ENCODE data around the gene SVEP1.

The SVEP1 gene

DNA sequence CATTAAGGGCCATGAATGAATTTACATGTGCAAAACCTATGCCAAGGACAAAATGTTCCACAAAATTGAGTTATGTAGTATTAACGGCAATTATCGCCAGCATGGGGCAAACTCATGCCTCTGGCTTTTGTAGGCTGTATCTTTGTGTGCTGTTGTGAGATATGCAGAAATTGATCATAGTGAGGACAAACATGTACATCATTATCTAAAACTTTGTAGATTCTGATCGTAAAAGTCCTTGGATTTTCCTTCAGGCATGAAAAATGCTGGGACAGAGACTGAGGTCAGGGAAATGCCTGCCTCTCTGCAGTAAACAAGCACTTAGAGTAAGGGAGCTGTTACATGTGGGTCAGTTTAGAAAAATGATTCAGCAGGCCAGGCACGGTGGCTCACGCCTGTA, 236.0 kb downstream of the SVEP1 start:
- no peaks in the 10 kb centered on the region for H3K9me3 ChIP-seq (ENCODE audit: insufficient read depth, low read length)
- H3K4me3 ChIP-seq (ENCODE audit: insufficient read depth, low read length, poor library complexity, severe bottlenecking): no peak overlapping the region
- H3K4me2 ChIP-seq (ENCODE audit: low read depth, low read length, poor library complexity, severe bottlenecking): no peak overlapping the region
- H2AFZ ChIP-seq (ENCODE audit: low read depth, low read length, severe bottlenecking): no peak overlapping the region
- no peaks in the 10 kb centered on the region for H3K27me3 ChIP-seq (ENCODE audit: low read length)
- H3K9ac ChIP-seq (ENCODE audit: low read length): no peak overlapping the region
- no peaks in the 10 kb centered on the region for H3K36me3 ChIP-seq (ENCODE audit: low read length)
- no peak overlapping the region for H3K27ac ChIP-seq (ENCODE audit: low read depth, low read length)
- no peaks in the 10 kb centered on the region for H3K79me2 ChIP-seq (ENCODE audit: insufficient read depth, low read length)
- H4K20me1 ChIP-seq (ENCODE audit: low read depth, low read length): no peaks in the 10 kb centered on the region
- no peak for TF ChIP-seq EZH2phosphoT487 (conservative IDR thresholded peaks at IDR 0.05; ENCODE audit: low read length)
- TF ChIP-seq, protein P1, sequence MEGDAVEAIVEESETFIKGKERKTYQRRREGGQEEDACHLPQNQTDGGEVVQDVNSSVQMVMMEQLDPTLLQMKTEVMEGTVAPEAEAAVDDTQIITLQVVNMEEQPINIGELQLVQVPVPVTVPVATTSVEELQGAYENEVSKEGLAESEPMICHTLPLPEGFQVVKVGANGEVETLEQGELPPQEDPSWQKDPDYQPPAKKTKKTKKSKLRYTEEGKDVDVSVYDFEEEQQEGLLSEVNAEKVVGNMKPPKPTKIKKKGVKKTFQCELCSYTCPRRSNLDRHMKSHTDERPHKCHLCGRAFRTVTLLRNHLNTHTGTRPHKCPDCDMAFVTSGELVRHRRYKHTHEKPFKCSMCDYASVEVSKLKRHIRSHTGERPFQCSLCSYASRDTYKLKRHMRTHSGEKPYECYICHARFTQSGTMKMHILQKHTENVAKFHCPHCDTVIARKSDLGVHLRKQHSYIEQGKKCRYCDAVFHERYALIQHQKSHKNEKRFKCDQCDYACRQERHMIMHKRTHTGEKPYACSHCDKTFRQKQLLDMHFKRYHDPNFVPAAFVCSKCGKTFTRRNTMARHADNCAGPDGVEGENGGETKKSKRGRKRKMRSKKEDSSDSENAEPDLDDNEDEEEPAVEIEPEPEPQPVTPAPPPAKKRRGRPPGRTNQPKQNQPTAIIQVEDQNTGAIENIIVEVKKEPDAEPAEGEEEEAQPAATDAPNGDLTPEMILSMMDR (IDR thresholded peaks at IDR 0.05; ENCODE audit: insufficient read depth, low read length, poor library complexity, severe bottlenecking): no peak
- no peaks in the 10 kb centered on the region for H3F3A ChIP-seq (ENCODE audit: insufficient read depth)
- no peaks in the 10 kb centered on the region for H3K9me2 ChIP-seq (replicated peaks; ENCODE audit: insufficient read depth, low read length)

DNA sequence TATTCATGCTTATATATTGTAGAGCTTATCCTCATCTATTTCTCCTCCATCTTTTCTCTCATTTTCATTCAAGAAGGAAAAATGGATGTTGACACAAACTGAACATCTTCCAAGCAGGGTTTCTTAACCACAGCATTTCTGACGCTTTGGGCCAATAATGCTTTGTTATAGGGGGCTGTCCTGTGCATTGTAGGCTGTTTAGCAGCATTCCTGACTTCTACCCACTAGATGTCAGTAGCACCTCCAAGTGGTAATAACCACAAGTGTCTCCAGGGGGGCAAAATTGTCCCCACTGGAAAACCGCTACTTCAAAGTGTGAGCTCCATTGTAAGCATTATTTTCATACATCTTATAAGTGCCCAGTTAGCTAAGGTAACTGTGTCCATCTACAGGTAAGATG, 239.2 kb downstream of the SVEP1 start:
- Histone ChIP-seq H3K9ac (ENCODE audit: low read length) (no peak overlapping the region), H3K27ac (ENCODE audit: low read depth, low read length) (no peak overlapping the region), H3K9me2 (replicated peaks; ENCODE audit: insufficient read depth, low read length) (no peaks in the 10 kb centered on the region), H4K20me1 (ENCODE audit: low read depth, low read length) (no peaks in the 10 kb centered on the region), H3K4me2 (ENCODE audit: low read depth, low read length, poor library complexity, severe bottlenecking) (no peak overlapping the region), H3K79me2 (ENCODE audit: insufficient read depth, low read length) (no peaks in the 10 kb centered on the region), H3K4me3 (ENCODE audit: insufficient read depth, low read length, poor library complexity, severe bottlenecking) (no peak overlapping the region), H2AFZ (ENCODE audit: low read depth, low read length, severe bottlenecking) (no peak overlapping the region), H3K9me3 (ENCODE audit: insufficient read depth, low read length) (no peaks in the 10 kb centered on the region), H3F3A (ENCODE audit: insufficient read depth) (no peaks in the 10 kb centered on the region), H3K36me3 (ENCODE audit: low read length) (no peaks in the 10 kb centered on the region), H3K27me3 (ENCODE audit: low read length) (no peaks in the 10 kb centered on the region)
- TF ChIP-seq, protein P1 (IDR thresholded peaks at IDR 0.05; ENCODE audit: insufficient read depth, low read length, poor library complexity, severe bottlenecking): peak; percentile 17
- TF ChIP-seq EZH2phosphoT487 (conservative IDR thresholded peaks at IDR 0.05; ENCODE audit: low read length): no peak

GRCh38 chr9:110338143-110338542, 241.4 kb downstream of the SVEP1 start:
- Histone ChIP-seq H3K9me2 (replicated peaks; ENCODE audit: insufficient read depth, low read length) (no peaks in the 10 kb centered on the region), H4K20me1 (ENCODE audit: low read depth, low read length) (no peaks in the 10 kb centered on the region), H3K9ac (ENCODE audit: low read length) (no peak overlapping the region), H3K27ac (ENCODE audit: low read depth, low read length) (no peak overlapping the region), H3K79me2 (ENCODE audit: insufficient read depth, low read length) (no peaks in the 10 kb centered on the region), H3K27me3 (ENCODE audit: low read length) (no peaks in the 10 kb centered on the region), H3F3A (ENCODE audit: insufficient read depth) (no peaks in the 10 kb centered on the region), H3K9me3 (ENCODE audit: insufficient read depth, low read length) (no peaks in the 10 kb centered on the region), H2AFZ (ENCODE audit: low read depth, low read length, severe bottlenecking) (no peak overlapping the region), H3K4me3 (ENCODE audit: insufficient read depth, low read length, poor library complexity, severe bottlenecking) (no peak overlapping the region), H3K4me2 (ENCODE audit: low read depth, low read length, poor library complexity, severe bottlenecking) (no peak overlapping the region), H3K36me3 (ENCODE audit: low read length) (no peaks in the 10 kb centered on the region)
- TF ChIP-seq EZH2phosphoT487 (conservative IDR thresholded peaks at IDR 0.05; ENCODE audit: low read length): no peak
- TF ChIP-seq, protein P1 (IDR thresholded peaks at IDR 0.05; ENCODE audit: insufficient read depth, low read length, poor library complexity, severe bottlenecking): no peak
